Adrenal gland (tissue), 12 donors: ENCODE results near the gene KCNMA1. TPM values are rescaled to one million over a fixed set of nuclear protein-coding genes. Genes with fewer than 3 reads are reported as not detected.

Experiments used
- DNase-seq, 7 donors: peaks; one replicate each; pipeline ENCODE4 v3.0.0-alpha.2; 2019 to 2020
- H3K27ac ChIP-seq, 5 donors: fragments of 200-600 bp; sonication (generic) in 4 of 5; 1 replicate in 3 of 5; 2 replicates in 2 of 5; pipeline versions ENCODE4 v1.5.1 to v1.8.0; 2016 to 2020; ENCODE audit warnings: mild to moderate bottlenecking in 1 of 5
- H3K27me3 ChIP-seq: fragments of 200-600 bp; 2 replicates; pipeline ENCODE4 v1.8.0; 2021
- H3K36me3 ChIP-seq, 2 donors: fragments of 200-600 bp; replicated peaks in 1 of 2; 1 replicate in 1 of 2; 2 replicates in 1 of 2; pipeline versions ENCODE4 v1.5.1 to v1.8.0; 2018 to 2022
- H3K4me1 ChIP-seq, 2 donors: fragments of 200-600 bp; replicated peaks in 1 of 2; 1 replicate in 1 of 2; 2 replicates in 1 of 2; pipeline versions ENCODE4 v1.5.1 to v1.8.0; 2018 to 2021
- H3K4me3 ChIP-seq, 4 donors: fragments of 200-600 bp; sonication (generic) in 3 of 4; one replicate each; pipeline ENCODE4 v1.5.1; 2016 to 2018
- H3K9me3 ChIP-seq, 3 donors: fragments of 200-600 bp; sonication (generic) in 1 of 3; replicated peaks in 1 of 3; 1 replicate in 2 of 3; 2 replicates in 1 of 3; pipeline versions ENCODE4 v1.5.1 to v1.8.0; 2016 to 2021
- POLR2A ChIP-seq, 2 donors: fragments of 450-650 bp; IDR thresholded peaks; one replicate each; pipeline ENCODE4 v1.6.1; 2017; ENCODE audit warnings: antibody characterized with exemption in 2 of 2, mild to moderate bottlenecking in 2 of 2, moderate library complexity in 1 of 2
- WGBS, 4 donors: extraction: QIAGEN DNeasy Blood & Tissue Kit in 2 of 4; methylation state at CpG; one replicate each; pipeline versions ENCODE4 v1.1.5 to v1.1.7; 2013 to 2017; 5-methylcytosine and 5-hydroxymethylcytosine counted together
- intact Hi-C, 2 donors: fragments of 100-400 bp; cut with DNase I; formaldehyde crosslinking; loops; one replicate each; pipeline versions ENCODE4 v1.14.1 to v1.15.0; 2022 to 2023
- polyA plus RNA-seq, 3 donors: library from polyadenylated mRNA; stranded (reverse); fragments of 200-250 nt in 2 of 3; fragments of 350-450 nt in 1 of 3; fragmentation: Illumina TruSeq in 1 of 3; extraction: RNeasy Lipid Tissue Mini Kit (QIAGEN cat#74804) in 1 of 3; gene quantifications; one replicate each; pipeline ENCODE4 v1.2.3, GENCODE V29; 2013 to 2014
- total RNA-seq, 9 donors: library from RNA; depleted of rRNA in 4 of 9; stranded (reverse); fragments of >200 nt in 4 of 9; fragments of 120-200 nt in 1 of 9; fragmentation: NEBNext Ultra II Directional in 1 of 9; extraction: Animal tissue kit (Norgen Biotek cat#: 25700) in 1 of 9; gene quantifications; one replicate each; pipeline versions ENCODE4 v1.1.0 to v1.2.4, GENCODE V29; 2013 to 2023
- TF ChIP-seq, protein P1 (sequence below), 6 experiments: fragments of 450-650 bp in 4 of 6; fragments of 200-600 bp in 2 of 6; sonication (generic) in 1 of 6; IDR thresholded peaks; 1 replicate in 5 of 6; 2 replicates in 1 of 6; pipeline versions ENCODE4 v1.5.1 to v1.8.0; 2016 to 2021; ENCODE audit warnings: antibody characterized with exemption in 6 of 6, mild to moderate bottlenecking in 2 of 6, moderate library complexity in 1 of 6
- donor health status: healthy with polysubstance abuse.
- donor health status: Bipolar disorder and iron deficiency.
- donor health status: DM: yes; HTN: yes; CAD: no.
- donor health status: DM: no; HTN: no; CAD: no.
- donor health status: DM: no; HTN: no; CAD: no.
- donor health status: DM: yes; HTN: yes; CAD: no.

Gene KCNMA1
- total and polyA plus RNA-seq, 12 donors, result 6.4 to 37.7 (median 13.4) TPM

DNA sequence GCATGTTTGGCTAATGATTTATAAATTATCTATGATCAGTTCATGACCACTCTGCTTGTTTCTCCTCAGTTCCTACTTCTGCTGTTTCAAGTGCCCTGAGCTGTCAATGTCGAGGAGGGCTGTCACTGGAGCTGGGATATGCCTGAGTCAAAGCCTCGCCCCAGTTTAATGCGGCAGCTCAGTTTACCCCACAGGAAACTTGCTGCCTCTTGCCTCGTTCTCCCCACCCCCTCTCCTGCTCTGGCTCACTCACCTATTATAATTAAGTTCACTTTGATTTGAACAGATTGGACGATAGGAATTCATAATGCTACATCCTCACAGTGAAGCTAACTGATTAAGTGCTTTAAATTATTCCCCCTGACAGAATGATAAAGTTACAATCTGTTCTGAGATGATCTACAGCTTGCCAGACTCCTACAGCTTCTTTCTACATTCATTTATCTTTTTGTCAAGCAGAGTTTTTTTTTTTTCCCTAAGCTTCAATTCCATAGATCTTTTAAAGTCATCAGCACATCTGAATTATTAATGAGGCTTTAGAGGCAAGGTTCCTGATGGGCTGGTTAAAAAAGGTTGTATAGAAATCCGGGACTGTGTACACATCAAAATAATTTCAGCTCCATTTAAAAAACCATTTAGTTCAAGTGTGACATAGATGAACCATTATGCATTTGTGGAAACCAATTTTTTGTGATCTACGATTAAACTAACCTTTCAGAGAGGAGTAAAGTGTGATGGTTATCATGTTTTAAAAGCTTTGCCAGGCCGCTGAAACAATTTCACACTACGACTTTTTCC, 758.3 kb downstream of the KCNMA1 start:
- no peak for TF ChIP-seq POLR2A (IDR thresholded peaks at IDR 0.05)
- TF ChIP-seq, protein P1, sequence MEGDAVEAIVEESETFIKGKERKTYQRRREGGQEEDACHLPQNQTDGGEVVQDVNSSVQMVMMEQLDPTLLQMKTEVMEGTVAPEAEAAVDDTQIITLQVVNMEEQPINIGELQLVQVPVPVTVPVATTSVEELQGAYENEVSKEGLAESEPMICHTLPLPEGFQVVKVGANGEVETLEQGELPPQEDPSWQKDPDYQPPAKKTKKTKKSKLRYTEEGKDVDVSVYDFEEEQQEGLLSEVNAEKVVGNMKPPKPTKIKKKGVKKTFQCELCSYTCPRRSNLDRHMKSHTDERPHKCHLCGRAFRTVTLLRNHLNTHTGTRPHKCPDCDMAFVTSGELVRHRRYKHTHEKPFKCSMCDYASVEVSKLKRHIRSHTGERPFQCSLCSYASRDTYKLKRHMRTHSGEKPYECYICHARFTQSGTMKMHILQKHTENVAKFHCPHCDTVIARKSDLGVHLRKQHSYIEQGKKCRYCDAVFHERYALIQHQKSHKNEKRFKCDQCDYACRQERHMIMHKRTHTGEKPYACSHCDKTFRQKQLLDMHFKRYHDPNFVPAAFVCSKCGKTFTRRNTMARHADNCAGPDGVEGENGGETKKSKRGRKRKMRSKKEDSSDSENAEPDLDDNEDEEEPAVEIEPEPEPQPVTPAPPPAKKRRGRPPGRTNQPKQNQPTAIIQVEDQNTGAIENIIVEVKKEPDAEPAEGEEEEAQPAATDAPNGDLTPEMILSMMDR (IDR thresholded peaks at IDR 0.05), result no peak
- Histone ChIP-seq H3K27me3 (no peaks in the 10 kb centered on the region), H3K27ac (no peak overlapping the region), H3K9me3 (no peaks in the 10 kb centered on the region), H3K4me3 (no peak overlapping the region), H3K36me3 (no peaks in the 10 kb centered on the region), H3K4me1 (no peaks in the 10 kb centered on the region)
- WGBS, 4 donors, result 54 to 64% (median 63%) methylated on average over 9 of the region's 9 CpGs
- intact Hi-C loops, result no loop called here
- no peak for DNase-seq

- Histone ChIP-seq H3K27me3 (no peaks in the 10 kb centered on the region), H3K27ac (no peak overlapping the region), H3K4me3 (no peak overlapping the region), H3K36me3 (no peaks in the 10 kb centered on the region), H3K4me1 (no peaks in the 10 kb centered on the region), H3K9me3 (no peaks in the 10 kb centered on the region)
- intact Hi-C loops, result no loop called here
- 64 to 74% (median 66%) methylated on average over 3 of the region's 3 CpGs for WGBS, 4 donors
- DNase-seq, result no peak
- TF ChIP-seq POLR2A (IDR thresholded peaks at IDR 0.05), result no peak
- TF ChIP-seq, protein P1 (IDR thresholded peaks at IDR 0.05), result no peak
Measured at GRCh38 chr10:76878514-76878913, 759.1 kb downstream of the KCNMA1 start.

GRCh38 chr10:76874896-76875295, 762.7 kb downstream of the KCNMA1 start:
- Histone ChIP-seq H3K27me3 (no peaks in the 10 kb centered on the region), H3K4me3 (no peak overlapping the region), H3K36me3 (no peaks in the 10 kb centered on the region), H3K9me3 (no peaks in the 10 kb centered on the region), H3K4me1 (no peaks in the 10 kb centered on the region), H3K27ac (no peak overlapping the region)
- TF ChIP-seq POLR2A (IDR thresholded peaks at IDR 0.05), result no peak
- TF ChIP-seq, protein P1 (IDR thresholded peaks at IDR 0.05), result no peak
- DNase-seq, result no peak
- 69 to 78% (median 72%) methylated on average over 3 of the region's 3 CpGs for WGBS, 4 donors
- intact Hi-C loops, result no loop called here

DNA sequence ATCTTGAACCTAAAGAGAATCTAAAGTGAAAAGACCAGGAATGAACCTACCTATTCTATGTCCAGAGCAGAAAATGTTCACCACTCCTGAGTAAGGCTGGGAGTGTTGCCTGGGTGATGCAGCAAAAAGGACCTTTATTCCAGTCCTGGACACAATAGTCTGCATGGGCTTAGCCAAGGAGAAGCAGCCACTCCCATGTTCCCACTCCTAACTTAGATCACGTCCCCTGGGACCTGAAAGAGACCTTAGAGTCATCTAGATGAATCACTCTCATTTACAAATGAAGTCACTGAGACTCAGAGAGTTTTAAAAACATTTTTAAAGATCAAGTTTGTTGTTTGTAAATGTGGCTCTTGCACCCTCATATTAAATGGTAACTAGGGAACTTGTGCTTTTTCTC, 763.4 kb downstream of the KCNMA1 start:
- intact Hi-C loops, result no loop called here
- Histone ChIP-seq H3K27me3 (no peaks in the 10 kb centered on the region), H3K27ac (no peak overlapping the region), H3K36me3 (no peaks in the 10 kb centered on the region), H3K9me3 (no peaks in the 10 kb centered on the region), H3K4me1 (no peaks in the 10 kb centered on the region), H3K4me3 (no peak overlapping the region)
- DNase-seq, result peak in 1 of 7 donors; percentile 5
- WGBS, 4 donors, result 43 to 64% (median 60%) methylated on average over 1 of the region's 1 CpG
- no peak for TF ChIP-seq POLR2A (IDR thresholded peaks at IDR 0.05)
